HG03039 (cell line): Measurements from ENCODE around the gene IQGAP3.
"Not testable (repeated sequence)": the region's sequence is repeated elsewhere in the genome, so short reads cannot be mapped to it uniquely, and the experiment has no call there.

Experiments
- ATAC-seq: cut with Tn5 transposase; IDR thresholded peaks from one replicate; pipeline ENCODE4 v1.9.1; 2021; ENCODE audit warnings: mild to moderate bottlenecking, moderate library complexity; ENCODE audit not compliant: unreplicated experiment

IQGAP3 gene, protein sequence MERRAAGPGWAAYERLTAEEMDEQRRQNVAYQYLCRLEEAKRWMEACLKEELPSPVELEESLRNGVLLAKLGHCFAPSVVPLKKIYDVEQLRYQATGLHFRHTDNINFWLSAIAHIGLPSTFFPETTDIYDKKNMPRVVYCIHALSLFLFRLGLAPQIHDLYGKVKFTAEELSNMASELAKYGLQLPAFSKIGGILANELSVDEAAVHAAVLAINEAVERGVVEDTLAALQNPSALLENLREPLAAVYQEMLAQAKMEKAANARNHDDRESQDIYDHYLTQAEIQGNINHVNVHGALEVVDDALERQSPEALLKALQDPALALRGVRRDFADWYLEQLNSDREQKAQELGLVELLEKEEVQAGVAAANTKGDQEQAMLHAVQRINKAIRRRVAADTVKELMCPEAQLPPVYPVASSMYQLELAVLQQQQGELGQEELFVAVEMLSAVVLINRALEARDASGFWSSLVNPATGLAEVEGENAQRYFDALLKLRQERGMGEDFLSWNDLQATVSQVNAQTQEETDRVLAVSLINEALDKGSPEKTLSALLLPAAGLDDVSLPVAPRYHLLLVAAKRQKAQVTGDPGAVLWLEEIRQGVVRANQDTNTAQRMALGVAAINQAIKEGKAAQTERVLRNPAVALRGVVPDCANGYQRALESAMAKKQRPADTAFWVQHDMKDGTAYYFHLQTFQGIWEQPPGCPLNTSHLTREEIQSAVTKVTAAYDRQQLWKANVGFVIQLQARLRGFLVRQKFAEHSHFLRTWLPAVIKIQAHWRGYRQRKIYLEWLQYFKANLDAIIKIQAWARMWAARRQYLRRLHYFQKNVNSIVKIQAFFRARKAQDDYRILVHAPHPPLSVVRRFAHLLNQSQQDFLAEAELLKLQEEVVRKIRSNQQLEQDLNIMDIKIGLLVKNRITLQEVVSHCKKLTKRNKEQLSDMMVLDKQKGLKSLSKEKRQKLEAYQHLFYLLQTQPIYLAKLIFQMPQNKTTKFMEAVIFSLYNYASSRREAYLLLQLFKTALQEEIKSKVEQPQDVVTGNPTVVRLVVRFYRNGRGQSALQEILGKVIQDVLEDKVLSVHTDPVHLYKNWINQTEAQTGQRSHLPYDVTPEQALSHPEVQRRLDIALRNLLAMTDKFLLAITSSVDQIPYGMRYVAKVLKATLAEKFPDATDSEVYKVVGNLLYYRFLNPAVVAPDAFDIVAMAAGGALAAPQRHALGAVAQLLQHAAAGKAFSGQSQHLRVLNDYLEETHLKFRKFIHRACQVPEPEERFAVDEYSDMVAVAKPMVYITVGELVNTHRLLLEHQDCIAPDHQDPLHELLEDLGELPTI (N-terminal part only)

DNA sequence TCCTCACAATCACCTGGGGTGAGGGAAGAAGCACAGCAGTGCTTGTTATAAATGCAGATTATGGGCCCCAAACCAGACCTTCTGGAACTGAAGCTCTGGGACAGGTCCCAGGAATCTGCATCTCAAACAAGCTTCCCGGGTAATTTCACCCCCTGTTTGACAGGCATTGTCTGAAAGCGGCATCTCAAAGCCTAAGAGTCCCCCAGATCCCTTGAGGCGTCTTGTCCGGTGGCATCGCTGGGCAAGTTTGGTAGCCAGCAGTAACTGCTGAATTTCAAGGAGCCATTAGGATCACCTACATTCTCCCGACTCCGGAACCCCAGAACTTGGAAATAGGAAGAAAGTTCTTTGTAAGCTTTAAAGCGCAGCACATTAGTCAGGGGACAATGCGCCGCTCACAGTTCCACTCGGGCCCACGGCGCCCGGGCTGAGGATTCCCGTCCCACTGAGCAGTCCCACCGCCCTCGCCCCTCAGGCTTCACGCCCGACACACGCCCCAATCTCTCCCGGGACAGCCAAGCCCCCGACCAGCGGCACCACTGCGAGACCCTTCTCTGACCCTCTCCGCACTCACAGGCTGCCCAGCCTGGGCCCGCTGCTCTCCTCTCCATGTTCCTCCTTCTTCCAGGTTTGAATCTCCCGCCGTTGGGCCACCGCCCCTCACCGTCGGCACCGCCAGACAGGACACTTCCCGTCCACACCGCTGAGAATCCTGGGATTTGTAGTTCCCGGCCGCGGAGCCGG lies at the start of gene IQGAP3:
IQGAP3 (minus strand) TSS at position 647 of the 744 bp plus-strand sequence; CDS start at position 611, 36 bp downstream.
- peak; percentile 70 for ATAC-seq

DNA sequence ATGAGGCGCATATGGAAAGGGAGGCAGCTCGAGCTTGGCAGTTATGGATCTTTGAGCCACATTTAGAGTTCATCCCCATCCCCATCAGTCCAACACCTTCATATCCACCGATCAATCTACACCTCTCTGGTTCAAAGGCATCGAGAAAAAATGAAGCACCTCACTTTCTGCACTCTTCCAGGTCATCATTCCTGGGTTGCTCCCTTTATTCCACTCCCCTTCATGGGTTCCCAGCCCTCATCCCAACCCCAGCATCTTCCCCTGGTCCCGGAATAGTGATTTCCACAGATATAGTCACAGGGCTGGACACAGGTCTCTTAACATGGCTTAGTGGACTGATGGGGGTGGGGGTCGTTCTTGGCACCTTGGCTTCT lies 47.2 kb upstream of the IQGAP3 start:
- ATAC-seq = no peak

DNA sequence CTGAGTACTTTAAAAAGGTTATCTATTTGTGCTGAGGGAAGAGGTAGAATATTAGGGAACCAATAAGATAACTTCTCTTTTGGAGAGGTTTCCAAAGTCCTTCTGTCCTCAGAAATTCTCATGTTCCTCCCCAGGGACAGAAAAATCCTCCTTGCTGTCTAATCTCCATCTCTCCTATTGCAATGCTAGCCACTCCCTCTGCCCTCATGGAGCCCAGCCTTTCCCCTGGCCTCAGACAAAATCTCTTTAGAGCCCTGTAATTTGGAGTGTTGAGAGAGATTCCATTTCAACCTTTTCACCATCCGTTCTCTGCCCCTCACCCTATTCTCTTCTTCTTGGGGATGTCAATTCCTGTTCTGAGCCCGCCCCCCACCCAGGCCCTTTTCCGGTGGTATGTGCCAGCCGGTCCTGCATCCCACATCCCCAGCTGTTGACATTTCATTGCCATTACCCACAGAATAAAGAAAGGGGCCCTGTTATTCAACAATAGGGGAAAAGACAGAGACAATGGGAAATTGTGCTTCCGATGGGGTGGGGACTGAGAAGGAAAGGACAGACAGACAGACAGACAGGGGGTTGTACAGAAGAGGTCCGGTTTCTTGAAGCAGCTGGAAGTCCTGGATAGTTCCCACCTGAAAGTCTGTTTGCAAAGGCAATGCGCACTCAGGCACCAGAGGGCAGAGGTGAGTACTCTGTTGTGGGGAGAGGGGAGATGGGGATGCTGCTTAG lies 46.7 kb upstream of the IQGAP3 start, which contains the start of gene HAPLN2:
HAPLN2 (plus strand) TSS at position 563 of the 729 bp plus-strand sequence. CDS start 4,076 bp downstream, outside the sequence.
- ATAC-seq = no peak

DNA sequence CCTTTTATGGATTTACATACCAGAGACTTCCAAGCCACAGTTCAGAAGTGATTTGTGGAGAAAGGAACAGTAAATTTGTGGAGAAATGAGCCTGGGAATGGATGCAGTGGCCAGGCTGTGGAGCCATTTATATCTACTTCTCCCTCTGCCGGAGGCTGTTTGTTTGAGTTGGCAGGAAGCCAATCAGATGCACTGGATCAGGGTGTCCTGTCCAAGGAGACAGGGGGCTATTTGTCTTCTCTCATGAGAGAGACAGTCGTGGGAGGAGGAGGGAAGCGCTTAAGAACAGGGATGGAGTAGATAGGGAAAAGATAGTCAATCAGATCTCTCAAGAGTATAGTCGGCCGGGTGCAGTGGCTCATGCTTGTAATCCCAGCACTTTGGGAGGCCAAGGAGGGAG lies 44.1 kb upstream of the IQGAP3 start:
- ATAC-seq = no peak

DNA sequence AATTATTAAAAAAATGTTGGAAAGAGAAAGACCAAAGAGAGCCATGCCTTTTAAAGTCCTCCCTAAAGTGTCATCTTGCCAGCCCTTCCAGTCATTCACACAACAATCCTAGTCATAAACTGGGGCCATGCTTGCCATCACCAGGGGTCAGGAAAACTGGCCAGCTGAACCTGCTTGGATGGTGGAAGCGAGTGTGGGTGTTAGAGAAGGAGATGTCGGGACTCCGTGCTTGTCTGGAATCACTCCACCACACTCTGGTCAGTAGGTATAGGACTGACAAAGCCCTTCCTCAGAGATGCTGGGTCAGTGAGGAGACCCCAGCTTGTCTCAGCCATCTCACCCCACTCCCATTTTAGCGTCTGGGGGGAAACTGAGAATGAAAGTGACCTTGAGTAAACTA lies 43.6 kb upstream of the IQGAP3 start:
- no peak for ATAC-seq

DNA sequence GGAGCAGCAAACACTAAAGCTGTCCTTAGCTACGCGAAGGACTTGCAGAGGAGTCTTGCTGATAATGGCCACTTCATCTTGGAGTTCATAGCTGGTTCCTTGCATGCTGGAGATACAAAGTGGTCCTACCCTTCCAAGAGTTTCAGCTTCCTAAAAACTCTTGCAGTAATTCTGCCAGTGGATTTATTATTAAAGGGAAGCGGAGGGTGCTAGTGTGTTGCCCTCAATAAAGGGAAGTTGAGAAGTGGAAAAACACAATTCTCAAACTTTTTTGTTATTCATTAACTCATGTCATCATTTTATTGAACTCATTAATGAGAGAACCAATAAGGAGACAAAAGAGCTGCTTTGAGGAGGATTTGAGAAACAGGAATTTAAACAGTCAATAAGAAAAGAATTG lies 40.3 kb upstream of the IQGAP3 start:
- ATAC-seq = no peak

DNA sequence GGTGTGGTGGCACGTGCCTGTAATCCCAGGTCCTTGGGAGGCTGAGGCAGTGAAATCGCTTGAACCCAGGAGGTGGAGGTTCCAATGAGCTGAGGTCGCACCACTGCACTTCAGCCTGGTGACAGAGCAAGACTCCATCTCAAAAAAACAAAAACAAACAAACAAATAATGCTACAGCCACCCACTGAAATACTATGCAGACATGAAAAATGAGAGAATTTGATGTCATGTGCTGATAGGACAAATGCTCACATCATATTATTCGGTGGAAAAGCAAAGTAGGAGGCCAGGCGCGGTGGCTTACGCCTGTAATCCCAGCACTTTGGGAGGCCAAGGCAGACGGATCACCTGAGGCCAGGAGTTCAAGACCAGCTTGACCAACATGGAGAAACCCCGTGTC lies 37.7 kb upstream of the IQGAP3 start:
- ATAC-seq = not testable (repeated sequence)

DNA sequence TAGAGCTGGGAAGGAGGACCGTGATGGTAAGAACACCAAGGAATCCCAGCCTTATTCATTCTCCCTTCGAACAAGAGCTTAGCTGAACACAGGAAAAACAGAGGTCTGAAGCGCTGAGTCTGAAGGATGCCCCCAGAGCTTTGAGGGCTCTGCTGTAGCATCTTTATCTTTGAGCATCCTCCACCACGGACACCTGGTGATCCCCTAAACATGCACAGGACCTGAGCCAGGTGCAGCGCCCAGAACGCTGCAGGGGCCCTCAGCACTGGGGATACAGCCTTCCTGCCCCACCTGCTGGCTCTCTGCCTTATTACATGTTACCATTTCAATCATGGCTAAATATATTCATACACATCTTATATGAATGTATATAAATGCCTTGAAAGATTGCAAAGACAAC lies 36.6 kb upstream of the IQGAP3 start:
- ATAC-seq = no peak

DNA sequence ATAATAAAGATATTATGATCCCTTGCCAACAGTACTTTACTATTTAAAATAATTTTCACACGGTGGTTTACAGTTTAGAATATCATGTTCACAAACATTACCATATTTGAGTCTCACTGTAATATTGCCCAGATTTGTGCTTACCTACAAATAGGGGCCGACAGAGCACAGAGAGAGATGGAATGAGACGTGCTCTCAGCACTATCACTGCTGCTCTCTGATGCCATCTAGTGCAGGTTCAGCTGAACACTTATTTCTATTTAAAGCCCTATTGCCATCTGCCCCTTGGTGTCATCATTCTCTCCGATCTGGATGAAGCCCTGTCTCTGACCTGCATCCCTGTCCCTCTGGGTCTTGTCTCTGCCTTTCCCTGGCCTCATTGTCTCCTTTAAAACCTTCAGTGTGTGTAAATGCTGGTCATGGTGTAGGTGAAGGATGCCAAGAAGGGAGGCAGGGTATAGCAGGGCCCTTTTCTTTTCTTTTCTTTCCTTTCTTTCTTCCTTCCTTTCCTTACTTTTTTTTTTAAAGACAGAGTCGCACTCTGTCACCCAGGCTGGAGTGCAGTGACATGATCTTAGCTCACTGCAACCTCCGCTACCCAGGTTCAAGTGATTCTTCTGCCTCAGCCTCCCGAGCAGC lies 35.8 kb upstream of the IQGAP3 start:
- ATAC-seq = no peak

DNA sequence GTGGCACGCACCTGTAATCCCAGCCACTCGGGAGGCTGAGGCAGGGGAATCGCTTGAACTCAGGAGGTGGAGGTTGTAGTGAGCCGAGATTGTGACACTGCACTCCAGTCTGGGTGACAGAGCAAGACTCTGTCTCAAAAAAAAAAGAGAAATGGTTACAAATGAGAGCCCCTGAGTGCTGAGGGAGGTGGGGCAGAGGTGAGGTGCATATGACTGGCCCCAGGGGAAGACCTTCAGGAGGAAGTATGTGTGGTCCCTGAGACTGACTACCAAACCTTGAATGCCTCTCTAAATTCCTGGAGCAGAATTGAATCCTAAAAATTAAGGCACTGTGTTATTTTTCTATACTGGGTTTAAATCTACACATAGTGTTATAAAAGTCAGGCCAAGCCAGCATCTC lies 35.0 kb upstream of the IQGAP3 start:
- not testable (repeated sequence) for ATAC-seq

DNA sequence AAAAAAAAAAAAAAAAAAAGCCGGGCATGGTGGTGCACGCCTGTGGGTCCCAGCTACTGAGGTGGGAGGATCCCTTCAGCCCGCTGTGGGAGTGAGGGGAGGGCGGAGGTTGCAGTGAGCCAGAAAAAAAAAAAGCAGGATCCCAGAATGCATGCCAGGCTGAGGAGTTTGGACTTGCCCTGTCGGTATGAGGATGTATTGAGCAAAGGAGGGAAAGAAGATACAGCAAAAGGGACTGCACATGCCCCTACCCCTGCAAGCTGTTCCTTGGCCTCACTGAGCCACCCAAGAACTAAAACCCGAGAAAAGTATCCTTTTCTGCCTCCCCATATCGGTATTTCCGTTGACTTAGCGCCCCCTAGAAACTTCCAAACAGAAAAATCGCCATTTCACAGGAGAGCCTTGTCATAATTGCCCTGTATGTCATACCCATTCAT lies 30.2 kb upstream of the IQGAP3 start:
- ATAC-seq = no peak

DNA sequence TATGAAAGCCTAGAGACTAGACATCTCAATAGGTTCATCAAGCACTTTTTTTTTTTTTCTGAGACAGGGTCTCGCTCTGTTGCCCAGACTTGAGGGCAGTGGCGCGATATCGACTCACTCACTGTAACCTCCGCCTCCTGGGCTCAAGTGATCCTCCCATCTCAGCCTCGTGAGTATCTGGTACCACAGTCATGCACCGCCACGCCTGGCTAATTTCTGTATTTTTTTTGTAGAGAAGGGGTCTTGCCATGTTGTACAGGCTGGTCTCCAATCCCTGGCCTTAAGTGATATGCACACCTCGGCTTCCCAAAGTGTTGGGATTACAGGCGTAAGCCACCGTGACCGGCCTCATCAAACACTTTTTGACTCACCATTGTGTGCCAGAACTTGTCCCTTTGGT lies 29.5 kb upstream of the IQGAP3 start:
- no peak for ATAC-seq

DNA sequence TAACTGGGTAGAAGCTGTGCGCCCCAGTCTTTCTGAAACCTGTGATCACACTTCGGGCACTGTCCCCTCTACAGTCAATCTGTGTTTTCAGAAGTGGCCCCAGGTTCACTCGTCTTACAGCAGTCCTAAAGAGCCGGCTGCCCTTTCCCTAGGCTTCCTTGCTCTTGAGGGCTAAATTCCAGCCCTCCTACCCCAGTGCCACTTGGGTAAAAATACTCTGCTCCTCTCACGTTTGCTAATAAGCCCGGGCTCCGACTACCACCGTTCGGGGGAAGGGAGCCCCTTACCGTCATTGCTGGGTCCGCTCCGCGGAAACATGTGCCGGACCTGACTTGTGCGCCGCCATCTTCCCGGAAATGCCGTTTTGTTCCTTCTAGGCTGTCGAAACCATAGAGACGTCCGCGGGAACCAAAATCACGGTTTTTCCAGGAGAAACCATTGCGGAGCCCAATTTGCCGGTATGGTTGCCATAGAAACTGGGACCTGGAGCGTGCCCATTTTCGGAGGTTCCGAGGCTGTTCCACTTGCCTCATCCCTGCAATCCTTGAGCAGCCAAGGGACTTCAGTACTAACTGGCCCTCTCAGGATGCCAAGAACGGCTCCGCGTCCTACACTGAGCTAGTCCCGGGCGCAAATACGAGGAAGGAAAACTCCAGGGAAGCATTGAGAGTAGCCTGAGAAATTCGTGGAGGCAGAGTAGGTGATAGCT lies 28.9 kb upstream of the IQGAP3 start, which contains the start of gene GPATCH4:
GPATCH4 (minus strand) TSS at position 358 of the 709 bp plus-strand sequence.
- ATAC-seq = no peak

DNA sequence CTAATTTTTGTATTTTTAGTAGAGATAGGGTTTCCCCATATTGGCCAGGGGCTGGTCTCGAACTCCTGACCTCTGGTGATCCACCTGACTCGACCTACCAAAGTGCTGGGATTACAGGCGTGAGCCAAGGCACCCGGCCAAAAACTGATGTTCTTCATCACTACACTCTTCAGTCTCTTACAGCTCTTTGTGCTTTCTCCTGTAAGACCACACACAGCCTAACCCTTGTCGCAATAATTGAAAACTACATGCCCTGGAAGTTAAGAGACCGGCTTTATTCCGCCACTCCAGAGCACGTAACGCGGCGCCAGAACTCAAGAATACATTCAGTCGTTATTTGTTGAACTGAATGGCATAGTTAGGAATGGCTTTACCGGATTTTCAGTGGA lies 28.4 kb upstream of the IQGAP3 start:
- ATAC-seq = no peak

DNA sequence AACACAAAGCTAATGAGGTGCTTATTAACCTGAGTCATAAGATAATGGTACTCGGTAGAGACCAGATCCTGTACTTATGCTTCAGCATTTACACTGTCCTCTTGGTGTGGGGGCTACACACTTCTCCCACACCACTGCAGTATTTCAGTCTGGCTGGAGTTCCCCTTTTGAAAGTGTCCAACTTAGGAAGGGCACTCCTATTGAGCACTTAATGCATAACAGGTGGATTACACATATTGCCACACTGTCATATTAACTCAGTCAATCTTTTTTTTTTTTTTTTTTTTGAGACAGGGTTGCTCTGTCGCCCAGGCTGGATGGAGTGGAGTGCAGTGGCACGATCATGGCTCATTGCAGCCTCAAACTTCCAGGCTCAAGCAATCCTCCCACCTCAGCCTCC lies 27.4 kb upstream of the IQGAP3 start:
- no peak for ATAC-seq

DNA sequence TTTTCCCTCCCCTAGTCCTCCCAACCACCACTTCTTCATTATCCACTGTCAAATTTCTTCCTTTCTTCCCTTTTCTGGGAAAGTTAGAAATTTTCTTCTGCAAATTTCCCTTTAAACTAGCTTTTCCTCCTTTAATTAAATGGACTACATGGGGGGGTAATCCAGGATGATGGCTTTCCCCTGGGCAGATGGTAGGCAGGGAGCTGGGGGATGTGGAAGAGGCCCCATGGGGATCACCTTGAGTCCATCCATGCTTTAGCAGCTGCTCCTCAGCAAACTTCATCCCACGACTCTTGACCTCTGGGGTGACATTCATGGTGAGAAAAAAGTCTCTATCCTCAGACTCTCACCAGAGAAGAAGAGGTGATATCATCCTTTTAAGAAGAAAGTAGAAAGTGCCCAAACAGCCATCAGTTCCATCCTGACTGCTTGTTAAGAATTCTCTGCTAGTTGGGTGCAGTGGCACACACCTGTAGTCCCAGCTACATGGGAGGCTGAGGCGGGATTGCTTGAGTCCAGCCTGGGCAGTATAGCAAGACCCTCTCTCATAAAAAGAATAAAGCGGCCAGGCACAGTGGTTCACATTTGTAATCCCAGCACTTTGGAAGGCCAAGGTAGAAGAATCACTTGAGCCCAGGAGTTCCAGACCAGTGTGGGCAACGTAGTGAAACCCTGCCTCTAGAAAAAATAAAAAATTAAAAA lies 26.5 kb upstream of the IQGAP3 start:
- no peak for ATAC-seq

DNA sequence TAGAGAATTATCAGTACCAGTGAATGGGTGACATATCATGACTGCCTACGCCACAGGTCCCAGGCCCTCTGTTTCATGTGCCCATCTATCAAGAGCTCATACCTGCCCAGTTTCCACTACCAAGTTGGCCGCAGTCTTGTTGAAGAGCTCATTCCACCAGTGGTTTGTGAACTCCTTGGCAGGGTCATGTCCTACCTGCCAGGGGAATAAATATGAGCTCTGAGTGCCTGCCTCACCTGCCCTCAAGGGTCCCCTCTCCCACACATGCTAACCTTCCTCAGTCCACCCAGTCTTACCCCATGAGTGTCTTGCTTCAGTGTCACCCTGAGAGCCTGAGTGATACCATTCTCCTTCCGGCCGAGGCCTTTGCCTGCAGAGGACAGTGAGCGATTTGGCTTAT lies 25.8 kb upstream of the IQGAP3 start:
- ATAC-seq = no peak

DNA sequence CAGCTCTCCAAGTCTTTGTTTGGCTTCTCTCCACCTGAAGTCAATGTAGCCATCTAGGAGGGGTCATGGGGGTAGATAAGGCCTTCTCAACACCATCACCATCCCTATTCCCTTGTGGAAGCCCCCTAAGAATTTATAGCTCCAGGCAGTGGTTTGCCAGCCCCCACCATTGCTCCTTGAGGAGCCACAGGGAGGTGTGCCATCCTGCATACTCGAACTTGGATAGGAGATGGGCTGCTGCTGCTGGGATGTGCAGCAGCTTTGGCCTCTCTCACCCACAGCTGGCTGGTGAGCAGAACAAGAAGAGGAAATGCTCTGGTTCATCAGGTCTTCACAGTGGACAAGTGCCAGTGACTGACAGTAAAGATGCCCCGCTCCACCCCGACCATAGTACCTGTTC lies 24.1 kb upstream of the IQGAP3 start:
- no peak for ATAC-seq
